ENCODE measurements around the gene C11orf54.
"Not testable (repeated sequence)": the region's sequence is repeated elsewhere in the genome, so short reads cannot be mapped to it uniquely, and the experiment has no call there.

The C11orf54 gene

DNA sequence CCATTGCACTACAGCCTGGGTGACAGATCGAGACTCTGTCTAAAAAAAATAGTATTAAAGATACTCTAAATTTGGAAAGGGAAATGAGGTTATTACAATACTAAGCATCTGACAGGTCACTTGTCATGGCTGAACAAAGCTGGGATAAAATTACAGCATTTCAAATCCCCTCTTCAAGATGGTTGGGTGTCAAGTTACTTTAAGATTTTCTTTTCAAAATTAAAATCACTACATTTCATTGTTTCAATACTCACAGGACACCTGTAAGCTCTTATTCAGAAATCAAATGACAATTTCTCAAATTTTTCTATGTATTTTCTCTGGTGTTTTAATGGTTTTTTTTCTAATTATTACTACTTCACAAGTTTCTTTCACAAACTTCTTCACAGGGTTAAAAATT, 5.8 kb upstream of the C11orf54 start:
- DNase-seq: no peak

DNA sequence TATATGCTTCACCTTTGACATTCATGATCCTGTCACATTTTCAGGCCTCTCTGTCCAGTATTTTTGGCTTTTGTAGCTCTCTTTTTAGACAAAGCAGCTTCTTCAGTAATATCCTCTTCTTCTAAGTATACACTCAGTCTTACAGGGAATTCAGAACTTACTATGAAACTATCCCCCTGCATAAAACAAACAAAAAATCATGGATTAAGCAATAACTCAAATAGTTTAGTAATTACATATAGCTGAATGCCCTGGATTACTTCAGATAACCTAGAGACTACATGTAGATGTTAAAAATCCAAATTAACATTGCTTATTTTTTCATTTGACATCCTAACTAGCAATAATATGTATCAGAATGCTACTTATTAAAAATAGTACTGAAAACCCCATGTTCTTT, 5.3 kb upstream of the C11orf54 start:
- DNase-seq: no peak

DNA sequence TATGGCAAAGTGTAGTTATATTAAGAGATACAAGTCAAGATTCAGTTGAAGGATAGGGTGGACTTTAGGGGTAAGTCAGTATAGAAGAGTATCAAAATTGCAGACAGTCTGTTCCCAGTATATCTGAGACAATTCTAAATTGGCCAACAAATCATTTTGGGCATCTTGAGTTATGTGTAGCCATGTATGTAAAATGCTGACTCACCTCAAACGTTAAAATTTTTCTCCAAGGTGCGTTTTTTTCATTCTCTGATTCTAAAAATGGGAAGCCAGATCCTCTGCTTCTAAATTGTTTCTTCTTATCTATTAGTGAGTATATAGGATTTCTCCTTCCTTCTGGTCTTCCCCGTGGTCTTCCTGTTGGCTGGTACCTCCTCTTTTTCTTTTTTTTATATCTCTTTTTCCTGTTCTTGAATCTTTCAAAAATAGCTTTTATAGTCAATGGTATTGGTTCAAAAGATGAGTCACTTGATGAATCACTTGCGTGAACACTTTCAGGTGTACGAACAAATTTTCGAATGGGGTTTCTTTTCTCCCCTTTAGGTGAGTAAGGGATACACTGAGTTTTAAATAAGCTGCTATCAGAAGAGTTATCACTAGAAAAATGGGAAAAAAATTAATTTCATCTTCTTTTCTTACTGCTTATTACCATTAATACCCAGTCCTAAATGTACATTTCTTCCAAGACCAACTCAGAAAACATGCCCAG, 3.4 kb upstream of the C11orf54 start:
- DNase-seq: no peak

DNA sequence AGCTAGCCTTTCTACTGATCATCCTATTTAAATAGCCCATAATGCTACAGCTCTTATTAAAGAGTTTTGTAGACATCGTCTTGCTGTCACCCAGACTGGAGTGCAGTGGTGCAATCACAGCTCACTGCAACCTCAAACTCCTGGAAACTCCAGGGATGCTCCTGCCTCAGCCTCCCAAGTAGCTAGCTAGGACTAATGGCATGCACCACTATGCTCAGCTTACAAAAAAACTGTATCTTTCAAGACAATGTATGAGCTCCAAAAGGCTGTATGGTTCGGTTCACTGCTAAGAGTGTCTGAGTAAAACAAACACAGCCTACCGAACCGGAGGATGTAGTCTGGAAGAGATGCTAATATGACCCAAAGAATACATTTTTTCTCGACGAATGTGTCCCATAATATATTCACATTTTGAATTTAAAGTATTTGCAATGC, 2.8 kb upstream of the C11orf54 start:
- DNase-seq: no peak

DNA sequence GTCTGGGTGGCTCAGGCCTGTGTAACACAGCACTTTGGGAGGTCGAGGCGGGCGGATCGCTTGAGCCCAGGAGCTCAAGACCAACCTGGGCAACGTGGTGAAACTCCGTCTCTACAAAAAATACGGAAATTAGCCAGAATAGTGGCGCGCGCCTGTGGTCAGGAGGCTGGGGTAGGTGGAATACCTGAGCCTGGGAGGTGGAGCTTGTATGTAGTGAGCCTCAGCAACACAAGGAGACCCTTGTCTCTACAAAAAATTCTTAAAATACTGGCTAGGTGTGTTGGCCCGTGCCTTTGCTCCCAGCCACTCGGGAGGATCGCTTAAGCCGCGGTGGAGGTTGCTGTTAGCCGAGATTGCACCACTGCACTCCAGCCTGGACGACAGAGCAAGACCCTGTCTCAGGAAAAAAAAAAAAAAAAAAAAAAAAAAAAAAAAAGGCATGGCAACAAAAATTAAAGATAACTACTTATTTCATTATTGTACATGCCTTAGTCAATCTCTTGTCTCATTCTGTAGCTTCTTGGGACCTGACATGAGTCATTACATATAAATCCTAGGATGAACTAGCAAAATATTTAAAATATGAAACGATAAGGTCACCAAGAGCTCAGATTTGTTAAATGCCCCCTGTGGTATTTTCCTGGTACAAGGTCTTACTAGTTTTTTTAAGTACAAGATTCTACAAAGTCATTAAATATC, 1.3 kb upstream of the C11orf54 start:
- DNase-seq: peak; percentile 31

DNA sequence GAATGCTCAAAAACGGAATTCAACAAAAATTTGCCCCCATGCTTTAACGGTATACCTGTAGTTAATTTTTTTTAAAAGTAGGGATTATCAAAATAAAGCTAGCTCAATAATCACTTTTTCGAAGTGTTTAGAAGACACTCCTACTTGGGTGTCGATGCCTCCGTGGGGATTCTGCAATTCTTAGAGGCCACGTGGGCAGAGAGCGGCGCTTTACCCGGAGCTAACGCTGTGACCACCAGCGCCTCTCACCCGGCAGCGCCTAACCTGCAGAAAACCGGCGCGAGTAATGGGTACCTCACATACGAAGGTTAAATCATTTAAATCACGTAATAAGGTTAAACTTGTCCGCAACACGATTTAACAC, 760 bp upstream of the C11orf54 start:
- peak; percentile 41 for DNase-seq

DNA sequence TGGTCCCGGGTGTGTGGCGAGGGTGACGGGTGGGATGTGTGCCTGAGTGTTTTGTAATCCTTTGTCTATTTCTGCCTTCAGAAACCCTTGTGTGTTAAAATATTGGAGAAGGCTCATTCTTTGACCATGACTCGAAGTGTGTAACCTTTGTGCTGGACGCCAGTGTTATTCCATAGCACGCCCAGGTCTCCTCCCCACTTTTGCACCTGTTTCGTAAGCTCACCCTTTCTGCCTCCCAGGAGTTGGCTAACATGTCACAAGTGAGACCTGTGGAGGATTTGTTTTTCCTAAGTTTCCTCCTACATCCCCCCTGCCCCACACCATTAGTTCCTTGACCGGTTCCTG, 382 bp downstream of the C11orf54 start:
- peak; percentile 58 for DNase-seq

DNA sequence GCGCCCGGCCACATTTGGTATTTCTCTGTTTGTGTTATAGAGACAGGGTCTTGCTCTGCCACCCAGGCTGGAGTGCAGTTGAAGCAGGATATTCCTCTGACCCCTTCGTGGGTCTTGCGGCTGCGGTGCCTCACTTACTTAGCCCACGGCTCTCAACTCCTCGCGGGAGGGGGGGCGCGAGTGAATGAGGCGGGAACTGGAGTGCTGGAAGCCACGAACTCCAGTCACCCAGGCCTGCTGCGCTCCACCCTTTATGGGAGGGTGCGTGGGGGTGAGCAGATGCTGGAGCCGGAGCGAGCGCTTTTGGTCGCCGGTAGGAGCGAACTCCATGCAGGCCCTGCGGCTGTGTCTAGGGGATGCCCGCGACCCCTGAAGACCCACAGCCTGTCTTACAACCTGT, 1.8 kb downstream of the C11orf54 start:
- DNase-seq: no peak

DNA sequence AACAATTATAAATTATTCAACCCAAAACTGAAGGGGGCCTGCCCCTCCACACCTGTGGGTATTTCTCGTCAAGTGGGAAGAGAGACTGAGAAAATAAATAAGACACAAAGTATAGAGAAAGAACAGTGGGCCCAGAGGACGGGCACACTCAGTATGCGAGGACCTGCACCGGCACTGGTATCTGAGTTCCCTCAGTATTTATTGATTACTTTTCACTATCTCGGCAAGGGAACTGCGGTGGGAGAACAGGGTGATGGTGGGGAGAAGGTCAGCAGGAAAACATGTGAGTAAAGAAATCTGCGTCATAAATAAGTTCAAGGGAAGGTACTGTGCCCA, 3.2 kb downstream of the C11orf54 start:
- DNase-seq: no peak

DNA sequence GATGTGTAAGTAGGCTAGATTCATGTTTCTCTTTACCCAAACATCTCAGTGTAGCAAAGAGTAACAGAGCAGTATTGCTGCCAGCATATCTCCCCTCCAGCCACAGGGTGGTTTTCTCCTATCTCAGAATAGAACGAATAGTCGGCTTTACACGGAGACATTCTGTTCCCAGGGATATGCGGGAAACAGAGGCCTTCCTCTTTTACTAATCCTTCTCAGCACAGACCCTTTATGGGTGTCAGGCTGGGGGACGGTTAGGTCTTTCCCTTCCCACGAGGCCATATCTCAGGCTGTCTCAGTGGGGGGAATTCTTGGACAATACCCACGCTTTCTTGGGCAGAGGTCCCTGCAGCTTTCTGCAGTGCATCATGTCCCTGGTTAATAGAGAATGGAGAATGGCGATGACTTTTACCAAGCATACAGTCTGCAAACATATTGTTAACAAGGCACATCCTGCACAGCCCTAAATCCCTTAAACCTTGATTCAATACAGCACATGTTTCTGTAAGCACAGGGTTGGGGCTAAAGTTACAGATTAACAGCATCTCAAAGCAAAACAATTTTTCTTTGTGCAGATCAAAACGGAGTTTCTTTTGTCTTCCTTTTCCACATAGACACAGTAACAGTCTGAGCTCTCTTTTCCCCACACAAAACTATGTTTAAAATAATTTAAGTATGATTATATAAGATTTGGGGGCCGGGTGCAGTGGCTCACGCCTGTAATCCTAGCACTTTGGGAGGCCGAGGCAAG, 3.7 kb downstream of the C11orf54 start:
- DNase-seq: not testable (repeated sequence)

DNA sequence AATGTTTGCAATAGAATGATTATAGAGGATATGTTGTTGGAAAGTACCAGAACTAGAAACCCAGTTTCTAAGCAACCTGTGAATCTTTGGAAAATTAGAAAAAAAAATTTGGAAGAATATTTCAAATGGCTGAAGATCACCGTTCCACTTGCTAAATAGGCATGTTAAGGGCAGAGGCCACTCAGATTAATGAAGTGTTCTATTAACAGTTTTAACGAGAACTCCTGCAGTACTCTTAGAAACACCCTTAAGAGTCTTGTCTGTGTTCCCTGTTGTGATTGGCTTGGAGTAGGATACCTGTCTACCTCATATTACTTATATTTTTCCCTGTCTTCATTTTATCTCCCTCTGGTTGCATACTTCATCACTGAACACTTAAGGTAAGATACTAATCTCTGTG, 4.6 kb downstream of the C11orf54 start:
- DNase-seq: no peak

DNA sequence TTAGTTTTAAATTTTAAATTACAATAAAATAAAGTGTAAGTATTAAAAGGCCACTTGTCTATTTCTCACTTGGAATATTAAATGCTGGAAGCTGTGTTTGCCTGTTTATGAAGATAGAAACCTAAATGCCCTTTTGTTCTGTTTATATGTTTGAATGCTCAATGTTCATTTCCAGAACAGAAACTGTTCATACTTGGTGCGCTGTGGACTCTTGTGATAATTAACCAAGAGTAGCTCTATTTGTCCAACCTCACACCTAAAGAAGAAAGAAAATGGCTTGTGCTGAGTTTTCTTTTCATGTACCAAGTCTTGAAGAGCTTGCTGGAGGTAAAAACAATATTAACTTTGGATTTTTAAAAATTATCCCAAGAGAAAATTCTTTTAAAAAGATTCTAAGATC, 5.7 kb downstream of the C11orf54 start:
- DNase-seq: no peak

DNA sequence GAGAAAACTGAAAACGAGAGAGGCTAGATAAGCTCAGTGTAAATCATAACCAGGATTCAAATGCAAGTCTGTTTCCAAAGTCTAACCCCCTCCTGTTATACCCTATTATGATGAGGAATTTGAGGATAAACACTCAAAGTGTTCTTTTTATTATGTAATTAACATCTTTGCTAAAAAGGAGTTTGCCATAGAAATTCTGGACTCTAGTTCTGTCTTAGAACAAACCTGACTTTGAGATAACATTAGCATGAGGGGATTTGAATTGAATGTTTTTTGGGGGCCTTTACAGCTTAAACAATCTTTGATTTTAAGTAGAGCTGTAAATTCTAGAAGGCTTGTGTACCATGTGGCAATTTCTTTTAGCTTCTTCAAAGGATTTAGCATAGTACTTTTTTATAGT, 9.5 kb downstream of the C11orf54 start:
- no peak for DNase-seq

DNA sequence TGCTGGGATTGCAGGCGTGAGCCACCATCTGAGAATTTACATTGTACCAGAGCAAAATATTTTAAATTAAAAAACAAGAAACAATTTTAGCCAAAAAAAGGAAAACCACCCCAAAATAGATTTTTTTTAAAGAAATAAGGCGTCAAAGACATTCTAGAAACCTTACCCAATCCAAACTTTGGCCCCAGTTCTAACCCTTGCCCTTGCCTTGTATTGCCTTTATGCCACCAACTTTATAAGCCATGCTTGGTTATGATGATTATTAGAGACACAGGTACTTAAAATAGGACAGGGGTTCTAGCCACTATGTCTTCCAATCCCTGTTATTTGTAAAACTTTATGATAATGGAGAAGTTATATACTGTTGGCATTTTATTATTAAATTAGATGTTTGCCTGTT, 11.8 kb downstream of the C11orf54 start:
- DNase-seq: no peak

DNA sequence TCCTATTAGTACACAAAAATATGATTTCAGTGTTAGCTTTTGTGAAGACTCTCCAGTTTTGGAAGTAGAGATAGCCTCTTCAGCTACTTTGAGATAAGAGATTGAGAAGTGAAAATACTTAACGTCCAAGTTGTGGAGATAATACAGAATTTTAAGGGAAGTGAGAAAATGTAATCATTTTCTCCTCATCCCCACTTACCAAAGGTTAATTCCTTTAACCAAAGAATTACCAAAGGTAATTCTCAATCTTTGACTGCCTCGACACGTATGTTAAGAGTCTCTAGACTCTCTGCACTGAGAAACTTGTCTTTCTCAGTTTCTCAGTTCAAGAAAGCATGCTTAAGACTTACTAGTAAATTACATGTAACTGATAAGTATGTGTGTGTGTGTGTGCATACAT, 15.3 kb downstream of the C11orf54 start:
- no peak for DNase-seq

DNA sequence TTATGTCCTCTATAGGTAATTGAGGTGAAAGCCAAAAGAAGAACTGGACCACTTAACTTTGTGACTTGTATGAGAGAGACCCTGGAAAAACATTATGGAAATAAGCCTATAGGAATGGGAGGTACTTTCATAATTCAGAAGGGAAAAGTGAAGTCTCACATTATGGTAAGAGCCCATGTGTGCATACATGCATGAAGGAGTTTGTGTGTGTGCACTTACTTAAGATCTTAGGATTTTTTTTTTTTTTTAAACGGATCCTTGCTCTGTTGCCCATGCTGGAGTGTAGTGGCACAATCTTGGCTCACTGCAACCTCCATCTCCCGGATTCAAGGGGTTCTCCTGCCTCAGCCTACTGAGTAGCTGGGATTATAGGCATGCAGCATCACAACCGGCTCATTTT, 15.8 kb downstream of the C11orf54 start:
- DNase-seq: no peak

DNA sequence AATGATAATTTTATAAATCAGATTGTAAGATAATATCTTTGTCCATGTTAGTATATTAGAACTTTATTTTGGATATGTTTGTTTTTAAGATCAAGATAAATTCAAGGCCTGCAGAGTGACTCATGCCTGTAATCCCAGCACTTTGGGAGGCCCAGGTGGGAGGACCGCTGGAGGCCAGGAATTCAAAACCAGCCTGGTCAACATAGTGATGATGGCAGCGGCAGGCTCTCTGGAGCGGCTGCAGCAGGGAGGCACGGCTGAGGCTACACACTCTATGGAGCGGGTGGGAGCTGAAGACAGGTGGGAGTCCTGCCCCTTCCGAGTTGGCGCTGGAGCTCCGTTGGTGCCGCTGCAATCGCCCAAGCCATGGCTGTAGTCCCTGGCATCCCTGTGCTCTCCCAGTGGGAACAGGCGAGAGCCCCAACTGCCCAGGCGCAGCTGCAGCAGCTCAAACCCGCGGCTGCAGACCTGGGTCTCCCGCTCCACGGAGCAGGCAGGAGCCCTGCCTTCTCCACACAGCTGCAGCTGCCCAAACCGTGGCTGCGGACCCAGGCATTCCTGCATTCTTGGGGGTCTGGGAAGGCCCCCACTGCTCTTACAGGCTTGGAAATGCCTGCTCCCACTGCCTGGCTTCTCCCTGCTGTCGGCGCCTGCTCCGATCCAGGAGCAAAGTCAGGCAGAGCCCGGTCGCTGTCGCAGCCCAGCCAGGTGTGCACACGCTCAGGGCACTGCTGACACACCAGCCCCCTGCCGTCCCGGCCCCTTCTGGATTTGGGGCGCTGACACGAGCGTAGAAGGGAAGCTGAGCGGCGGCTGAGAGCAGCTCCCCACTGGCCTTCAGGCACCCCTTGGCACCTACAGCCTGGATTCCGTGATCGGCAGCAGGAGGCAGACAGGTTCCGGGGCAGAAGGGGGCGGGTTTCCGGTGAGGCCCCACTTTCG, 16.7 kb downstream of the C11orf54 start:
- no peak for DNase-seq

DNA sequence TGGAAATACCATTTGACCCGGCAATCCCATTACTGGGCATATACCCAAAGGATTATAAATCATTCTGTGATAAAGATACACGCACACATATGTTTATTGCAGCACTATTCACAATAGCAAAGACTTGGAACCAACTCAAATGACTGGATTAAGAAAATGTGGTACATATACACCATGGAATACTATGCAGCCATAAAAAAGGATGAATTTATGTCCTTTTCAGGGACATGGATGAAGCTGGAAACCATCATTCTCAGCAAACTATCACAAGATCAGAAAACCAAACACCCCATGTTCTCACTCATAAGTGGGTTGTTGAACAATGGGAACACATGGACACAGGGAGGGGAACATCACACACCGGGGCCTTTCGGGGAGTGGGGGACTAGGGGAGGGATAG, 17.7 kb downstream of the C11orf54 start:
- DNase-seq: not testable (repeated sequence)

DNA sequence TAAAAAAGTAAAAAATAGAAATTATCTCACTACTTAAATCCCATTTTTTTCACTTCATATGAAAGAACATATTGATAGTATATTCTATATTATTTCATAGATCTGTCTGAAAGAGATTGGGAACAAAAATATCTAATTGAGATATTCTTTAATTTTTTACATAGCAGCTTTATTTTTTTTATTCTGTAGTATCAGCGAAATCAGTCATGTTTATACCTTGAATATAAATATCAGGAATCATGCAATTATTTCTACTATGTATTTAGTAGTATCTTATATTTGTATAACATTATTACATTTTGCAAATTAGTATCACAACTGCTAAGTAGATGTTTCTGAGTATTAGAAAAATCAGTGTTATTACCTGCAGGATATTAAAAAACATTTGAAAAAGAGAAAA, 20.4 kb downstream of the C11orf54 start:
- no peak for DNase-seq

DNA sequence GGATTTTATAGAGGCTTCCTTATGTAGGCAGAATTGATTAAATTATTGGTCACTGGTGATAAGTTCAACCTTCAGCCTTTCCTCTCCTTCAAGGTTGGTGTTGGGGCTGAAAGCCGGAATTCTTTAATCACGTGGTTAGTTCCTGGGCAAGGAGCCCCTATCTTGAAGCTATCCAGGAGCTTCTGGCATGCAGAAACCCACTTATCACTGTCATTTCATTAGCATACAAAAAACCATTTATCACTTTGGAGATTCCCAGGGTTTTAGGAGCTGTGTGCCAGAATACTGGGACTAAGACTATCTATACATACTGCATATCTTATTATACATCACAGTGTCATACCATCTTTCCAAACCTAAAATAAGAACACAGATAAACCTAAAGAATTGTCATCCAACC, 24.1 kb downstream of the C11orf54 start:
- no peak for DNase-seq

DNA sequence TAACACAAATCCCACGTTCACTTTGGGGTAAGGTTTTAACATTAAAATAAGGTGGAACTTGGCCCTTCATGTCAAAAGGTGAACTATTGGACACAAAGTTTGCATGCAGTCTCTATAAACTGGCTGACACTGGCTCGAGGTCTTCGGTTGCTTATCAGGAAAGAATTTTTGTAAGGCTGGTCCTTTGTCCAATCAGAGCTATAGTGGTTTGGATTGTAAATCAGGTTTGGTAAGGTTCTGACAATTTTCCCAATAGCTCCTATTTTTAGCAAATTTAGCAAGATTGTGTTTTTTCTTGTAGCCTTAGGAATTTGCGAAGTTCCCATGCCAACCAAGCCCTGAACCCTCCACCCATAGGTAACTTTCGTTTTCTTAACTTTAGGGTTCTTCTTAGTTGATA, 25.0 kb downstream of the C11orf54 start:
- no peak for DNase-seq

DNA sequence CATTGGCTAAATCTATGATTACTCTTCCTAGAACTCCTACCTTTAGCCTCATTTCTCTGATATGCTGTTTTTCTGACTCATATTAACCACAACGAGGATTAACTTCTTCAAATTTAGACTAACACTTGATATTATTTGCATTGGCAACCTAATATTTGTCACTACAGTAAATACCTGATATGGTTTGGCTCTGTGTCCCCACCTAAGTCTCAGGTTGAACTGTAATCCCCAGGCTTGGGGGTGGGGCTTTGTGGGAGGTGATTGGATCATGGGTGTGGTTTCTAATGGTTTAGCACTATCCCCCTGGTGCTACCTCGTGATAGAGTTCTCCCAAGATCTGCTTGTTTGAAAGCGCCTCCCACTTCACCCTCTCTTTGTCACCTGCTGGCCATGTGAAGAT, 25.5 kb downstream of the C11orf54 start:
- DNase-seq: no peak

DNA sequence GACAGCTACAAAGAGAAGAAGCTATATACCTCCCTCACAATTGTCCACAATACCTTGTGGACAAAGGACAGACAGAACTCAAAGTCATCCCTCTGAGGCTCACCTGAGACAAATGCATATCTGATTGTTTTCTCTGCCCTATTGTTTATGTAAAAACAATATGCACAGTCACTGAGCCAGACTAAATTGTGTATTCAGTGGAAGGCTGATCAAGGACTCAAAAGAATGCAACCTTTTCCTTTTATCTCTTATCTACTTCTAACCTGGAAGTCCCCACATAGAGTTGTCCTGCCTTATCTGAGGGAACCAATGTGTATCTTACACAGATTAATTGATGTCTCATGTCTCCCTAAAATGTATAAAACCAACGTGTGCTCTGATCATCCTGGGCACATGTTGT, 28.7 kb downstream of the C11orf54 start:
- DNase-seq: no peak
